ENCODE results near the gene MED17. TPM values are rescaled to one million over a fixed set of nuclear protein-coding genes. Genes with fewer than 3 reads are reported as not detected.

Gene MED17
- total RNA-seq, 1 donor from 2014 or later = 25.1 TPM

DNA sequence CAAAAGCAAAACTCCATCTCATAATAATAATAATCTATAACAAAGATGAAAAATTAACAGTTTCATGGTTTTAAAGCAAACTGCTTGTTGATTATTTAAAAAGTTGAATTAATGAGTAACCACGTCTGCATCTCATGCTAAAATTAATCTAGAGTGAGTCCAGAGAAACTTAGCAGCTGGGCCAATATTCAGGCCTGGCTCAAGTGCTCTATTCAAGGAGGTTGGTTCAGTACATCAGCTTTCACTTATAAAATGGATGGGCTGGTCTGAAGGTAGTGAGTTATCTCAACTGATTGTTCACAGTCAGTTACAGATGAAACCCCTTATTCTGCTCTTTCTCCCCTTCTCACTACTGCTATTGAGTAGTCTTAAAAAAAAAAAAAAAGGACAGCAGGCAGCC is 43.3 kb downstream of the MED17 start:
- H3K9me3 ChIP-seq (ENCODE audit: control insufficient read depth in 3 of 3, low read length in 3 of 3) = no peaks in the 10 kb centered on the region
- no peaks in the 10 kb centered on the region for H3K36me3 ChIP-seq (ENCODE audit: control insufficient read depth in 3 of 3, insufficient read depth in 3 of 3, low read length in 3 of 3)
- H3K4me3 ChIP-seq (ENCODE audit: low read length in 3 of 3) = no peak overlapping the region
- no peaks in the 10 kb centered on the region for H3K27me3 ChIP-seq (ENCODE audit: control insufficient read depth in 3 of 3, insufficient read depth in 3 of 3, low read length in 3 of 3)
- H3K27ac ChIP-seq (ENCODE audit: low read depth, low read length) = no peak overlapping the region
- no peaks in the 10 kb centered on the region for H3K4me1 ChIP-seq (ENCODE audit: control insufficient read depth in 3 of 3, insufficient read depth in 3 of 3, low read length in 3 of 3)
- H3K9ac ChIP-seq (ENCODE audit: low read depth in 1 of 3, low read length in 3 of 3) = no peak overlapping the region

DNA sequence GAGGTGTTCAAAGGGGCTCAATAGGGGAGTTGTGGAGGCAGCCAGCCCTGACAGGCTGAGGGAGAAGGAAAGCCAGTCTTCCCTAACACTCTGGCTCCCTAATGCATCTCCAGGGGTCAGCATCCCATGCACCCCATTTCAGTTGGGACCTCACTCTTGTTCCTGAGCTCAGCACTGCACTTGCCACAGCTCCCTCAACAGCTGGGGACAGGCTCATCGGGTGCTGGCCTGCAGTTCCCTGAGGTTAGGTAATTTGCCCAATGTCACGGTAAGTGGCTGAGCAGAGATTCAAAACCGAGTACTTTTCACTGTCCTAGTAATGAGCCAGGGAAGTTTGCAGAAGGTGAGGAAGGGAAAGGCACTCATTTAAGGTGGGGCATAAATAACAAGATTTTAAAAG is 45.5 kb downstream of the MED17 start:
- Histone ChIP-seq H3K4me3 (ENCODE audit: low read length in 3 of 3) (no peak overlapping the region), H3K36me3 (ENCODE audit: control insufficient read depth in 3 of 3, insufficient read depth in 3 of 3, low read length in 3 of 3) (no peaks in the 10 kb centered on the region), H3K4me1 (ENCODE audit: control insufficient read depth in 3 of 3, insufficient read depth in 3 of 3, low read length in 3 of 3) (no peaks in the 10 kb centered on the region), H3K9ac (ENCODE audit: low read depth in 1 of 3, low read length in 3 of 3) (no peak overlapping the region), H3K9me3 (ENCODE audit: control insufficient read depth in 3 of 3, low read length in 3 of 3) (no peaks in the 10 kb centered on the region), H3K27me3 (ENCODE audit: control insufficient read depth in 3 of 3, insufficient read depth in 3 of 3, low read length in 3 of 3) (no peaks in the 10 kb centered on the region), H3K27ac (ENCODE audit: low read depth, low read length) (no peak overlapping the region)

DNA sequence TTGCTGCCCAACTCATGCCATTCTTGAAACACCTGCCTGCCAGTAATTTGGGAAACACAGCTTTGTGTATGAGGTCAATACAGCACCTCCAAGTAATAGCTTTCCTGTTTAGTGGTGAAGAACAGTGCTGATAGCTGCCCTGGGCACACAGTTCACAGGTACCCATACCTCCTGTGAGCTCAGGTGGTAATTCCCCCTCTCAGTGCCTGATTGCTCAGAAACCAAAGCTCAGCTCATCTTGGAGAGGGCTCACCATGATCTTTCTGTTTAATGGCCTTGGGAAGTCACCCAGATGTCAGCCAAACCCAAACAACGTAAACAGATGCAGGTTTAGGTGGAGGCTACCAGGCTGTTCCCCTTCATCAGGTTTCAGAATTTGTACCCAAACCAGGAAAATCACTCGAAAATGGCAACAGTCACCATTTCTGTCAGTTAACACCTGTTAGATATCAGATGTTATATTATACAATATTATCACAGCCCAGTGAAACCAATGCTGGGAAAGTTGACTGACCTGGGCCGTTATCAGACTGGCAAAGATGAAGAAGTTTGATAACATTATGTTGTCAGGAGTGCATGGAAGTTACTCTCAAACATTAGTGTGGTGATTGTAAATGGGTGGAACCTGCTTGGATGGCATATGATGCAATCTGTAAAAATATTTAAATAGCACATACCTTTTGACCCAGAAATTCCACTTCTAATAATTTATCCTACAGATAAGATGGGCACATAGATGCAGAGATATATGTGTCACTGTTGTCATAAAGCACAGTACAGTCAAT is 47.5 kb downstream of the MED17 start:
- H3K9me3 ChIP-seq (ENCODE audit: control insufficient read depth in 3 of 3, low read length in 3 of 3) = no peaks in the 10 kb centered on the region
- no peaks in the 10 kb centered on the region for H3K4me1 ChIP-seq (ENCODE audit: control insufficient read depth in 3 of 3, insufficient read depth in 3 of 3, low read length in 3 of 3)
- H3K36me3 ChIP-seq (ENCODE audit: control insufficient read depth in 3 of 3, insufficient read depth in 3 of 3, low read length in 3 of 3) = no peaks in the 10 kb centered on the region
- H3K27me3 ChIP-seq (ENCODE audit: control insufficient read depth in 3 of 3, insufficient read depth in 3 of 3, low read length in 3 of 3) = no peaks in the 10 kb centered on the region
- no peak overlapping the region for H3K27ac ChIP-seq (ENCODE audit: low read depth, low read length)
- no peak overlapping the region for H3K9ac ChIP-seq (ENCODE audit: low read depth in 1 of 3, low read length in 3 of 3)
- H3K4me3 ChIP-seq (ENCODE audit: low read length in 3 of 3) = no peak overlapping the region

DNA sequence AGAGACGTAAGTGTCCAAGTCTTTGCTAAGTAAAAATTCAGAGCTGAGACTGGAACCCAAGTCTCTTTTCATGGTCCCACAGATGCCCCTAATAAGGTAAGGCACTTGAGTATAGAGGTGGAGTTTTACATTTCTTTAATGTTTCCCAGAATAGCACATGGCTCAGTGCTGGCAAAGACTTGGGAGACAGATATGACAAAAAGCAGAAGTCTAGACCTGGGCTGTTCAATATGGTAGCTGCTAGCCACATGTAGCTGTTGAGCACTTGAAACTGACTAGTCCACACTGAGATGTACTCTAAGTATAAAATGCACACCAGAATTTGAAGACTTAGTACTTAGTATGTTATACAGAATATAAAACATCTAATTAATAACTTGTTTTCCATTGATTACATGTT is 48.7 kb downstream of the MED17 start:
- Histone ChIP-seq H3K36me3 (ENCODE audit: control insufficient read depth in 3 of 3, insufficient read depth in 3 of 3, low read length in 3 of 3) (no peaks in the 10 kb centered on the region), H3K9me3 (ENCODE audit: control insufficient read depth in 3 of 3, low read length in 3 of 3) (no peaks in the 10 kb centered on the region), H3K27ac (ENCODE audit: low read depth, low read length) (no peak overlapping the region), H3K4me1 (ENCODE audit: control insufficient read depth in 3 of 3, insufficient read depth in 3 of 3, low read length in 3 of 3) (no peaks in the 10 kb centered on the region), H3K9ac (ENCODE audit: low read depth in 1 of 3, low read length in 3 of 3) (no peak overlapping the region), H3K4me3 (ENCODE audit: low read length in 3 of 3) (no peak overlapping the region), H3K27me3 (ENCODE audit: control insufficient read depth in 3 of 3, insufficient read depth in 3 of 3, low read length in 3 of 3) (no peaks in the 10 kb centered on the region)

DNA sequence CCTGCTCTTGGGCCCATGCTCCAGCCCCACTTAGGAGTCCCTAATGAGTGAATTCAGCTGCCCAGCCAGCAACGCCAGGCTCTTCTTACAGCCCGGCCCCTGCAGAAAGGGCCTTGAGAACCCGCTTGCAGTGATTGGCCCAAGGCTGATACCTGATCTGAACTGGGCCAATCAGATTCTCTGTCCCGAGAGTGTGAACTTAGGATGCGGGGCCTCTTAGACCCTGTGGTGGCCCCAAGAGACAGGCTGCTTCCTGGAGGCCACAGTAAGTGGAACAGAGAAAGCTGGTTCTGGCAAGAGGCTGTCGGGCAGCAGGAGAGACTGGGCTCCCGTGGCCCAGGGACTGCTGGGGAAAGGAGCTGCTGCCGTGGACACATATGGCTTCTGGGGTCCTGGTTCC is 54.9 kb downstream of the MED17 start:
- no peaks in the 10 kb centered on the region for H3K27me3 ChIP-seq (ENCODE audit: control insufficient read depth in 3 of 3, insufficient read depth in 3 of 3, low read length in 3 of 3)
- no peaks in the 10 kb centered on the region for H3K36me3 ChIP-seq (ENCODE audit: control insufficient read depth in 3 of 3, insufficient read depth in 3 of 3, low read length in 3 of 3)
- H3K9me3 ChIP-seq (ENCODE audit: control insufficient read depth in 3 of 3, low read length in 3 of 3) = no peaks in the 10 kb centered on the region
- H3K4me1 ChIP-seq (ENCODE audit: control insufficient read depth in 3 of 3, insufficient read depth in 3 of 3, low read length in 3 of 3) = no peaks in the 10 kb centered on the region
- no peak overlapping the region for H3K9ac ChIP-seq (ENCODE audit: low read depth in 1 of 3, low read length in 3 of 3)
- no peak overlapping the region for H3K27ac ChIP-seq (ENCODE audit: low read depth, low read length)
- no peak overlapping the region for H3K4me3 ChIP-seq (ENCODE audit: low read length in 3 of 3)

DNA sequence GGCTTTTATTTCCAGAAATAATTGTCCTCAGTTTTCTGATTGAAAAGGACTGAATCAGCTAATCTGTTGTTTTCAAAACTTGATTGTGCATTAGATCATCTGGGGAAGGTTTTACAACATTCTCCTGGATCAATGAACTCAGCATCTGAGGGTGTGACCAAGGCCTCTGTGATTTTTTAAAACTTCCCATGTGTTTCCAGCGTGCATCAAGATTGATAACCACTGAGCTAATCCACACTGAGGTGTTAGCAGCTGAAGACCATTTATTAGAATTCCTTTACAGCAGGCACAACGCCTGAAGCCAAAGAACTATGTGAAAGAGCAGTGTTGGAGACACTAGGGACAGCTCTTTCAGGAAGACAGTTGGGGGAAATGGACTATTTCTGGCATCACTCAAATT is 56.1 kb downstream of the MED17 start:
- no peaks in the 10 kb centered on the region for H3K4me1 ChIP-seq (ENCODE audit: control insufficient read depth in 3 of 3, insufficient read depth in 3 of 3, low read length in 3 of 3)
- H3K9ac ChIP-seq (ENCODE audit: low read depth in 1 of 3, low read length in 3 of 3) = no peak overlapping the region
- no peaks in the 10 kb centered on the region for H3K36me3 ChIP-seq (ENCODE audit: control insufficient read depth in 3 of 3, insufficient read depth in 3 of 3, low read length in 3 of 3)

DNA sequence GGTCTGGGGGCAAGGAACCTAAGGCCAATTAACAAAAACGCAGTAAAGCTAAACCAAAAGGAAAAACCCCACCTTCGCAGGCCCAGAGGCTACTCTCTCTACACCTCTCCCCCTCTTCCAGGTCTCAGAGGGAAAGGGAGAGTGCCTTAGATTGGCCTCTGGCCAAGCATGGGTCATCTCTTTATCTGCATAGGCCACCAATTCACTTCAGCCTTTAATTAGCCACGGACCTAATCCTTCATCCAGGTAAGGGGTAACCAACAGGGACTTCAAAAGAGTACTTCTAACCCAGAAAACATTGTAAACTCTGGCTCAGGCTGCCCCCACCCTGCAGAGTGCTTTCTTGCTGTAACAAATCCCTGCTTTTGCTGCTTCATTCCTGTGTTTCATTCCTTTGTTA is 56.9 kb downstream of the MED17 start:
- Histone ChIP-seq H3K4me3 (ENCODE audit: low read length in 3 of 3) (no peak overlapping the region), H3K27ac (ENCODE audit: low read depth, low read length) (no peak overlapping the region), H3K4me1 (ENCODE audit: control insufficient read depth in 3 of 3, insufficient read depth in 3 of 3, low read length in 3 of 3) (no peaks in the 10 kb centered on the region), H3K36me3 (ENCODE audit: control insufficient read depth in 3 of 3, insufficient read depth in 3 of 3, low read length in 3 of 3) (no peaks in the 10 kb centered on the region), H3K9me3 (ENCODE audit: control insufficient read depth in 3 of 3, low read length in 3 of 3) (no peaks in the 10 kb centered on the region), H3K9ac (ENCODE audit: low read depth in 1 of 3, low read length in 3 of 3) (no peak overlapping the region), H3K27me3 (ENCODE audit: control insufficient read depth in 3 of 3, insufficient read depth in 3 of 3, low read length in 3 of 3) (no peaks in the 10 kb centered on the region)

More for the DNA sequence above, 56.1 kb downstream of the MED17 start:
- no peak overlapping the region for H3K27ac ChIP-seq (ENCODE audit: low read depth, low read length)
- H3K9me3 ChIP-seq (ENCODE audit: control insufficient read depth in 3 of 3, low read length in 3 of 3) = no peaks in the 10 kb centered on the region
- H3K27me3 ChIP-seq (ENCODE audit: control insufficient read depth in 3 of 3, insufficient read depth in 3 of 3, low read length in 3 of 3) = no peaks in the 10 kb centered on the region
- no peak overlapping the region for H3K4me3 ChIP-seq (ENCODE audit: low read length in 3 of 3)

DNA sequence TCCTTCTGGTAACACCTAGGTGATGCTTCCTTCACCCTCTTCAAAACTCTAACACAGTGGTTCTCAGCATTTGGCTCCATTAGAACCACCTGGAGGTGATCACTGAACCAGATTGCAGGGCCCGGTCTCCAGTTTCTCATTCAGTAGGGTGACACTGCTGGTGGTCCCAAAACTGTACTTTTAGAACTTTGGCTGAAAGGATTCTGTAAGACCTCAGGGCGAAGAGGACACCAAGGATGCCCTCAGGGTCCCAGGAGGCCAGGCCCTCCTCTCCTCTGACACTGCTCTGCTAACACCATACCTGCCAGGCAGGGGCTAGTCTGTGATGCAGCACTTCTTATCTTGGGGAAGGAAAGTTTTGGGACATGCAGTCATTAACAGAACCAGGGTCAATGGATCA is 57.4 kb downstream of the MED17 start:
- no peaks in the 10 kb centered on the region for H3K9me3 ChIP-seq (ENCODE audit: control insufficient read depth in 3 of 3, low read length in 3 of 3)
- H3K27me3 ChIP-seq (ENCODE audit: control insufficient read depth in 3 of 3, insufficient read depth in 3 of 3, low read length in 3 of 3) = no peaks in the 10 kb centered on the region
- H3K36me3 ChIP-seq (ENCODE audit: control insufficient read depth in 3 of 3, insufficient read depth in 3 of 3, low read length in 3 of 3) = no peaks in the 10 kb centered on the region
- no peak overlapping the region for H3K9ac ChIP-seq (ENCODE audit: low read depth in 1 of 3, low read length in 3 of 3)
- no peak overlapping the region for H3K4me3 ChIP-seq (ENCODE audit: low read length in 3 of 3)
- H3K27ac ChIP-seq (ENCODE audit: low read depth, low read length) = no peak overlapping the region
- no peaks in the 10 kb centered on the region for H3K4me1 ChIP-seq (ENCODE audit: control insufficient read depth in 3 of 3, insufficient read depth in 3 of 3, low read length in 3 of 3)

DNA sequence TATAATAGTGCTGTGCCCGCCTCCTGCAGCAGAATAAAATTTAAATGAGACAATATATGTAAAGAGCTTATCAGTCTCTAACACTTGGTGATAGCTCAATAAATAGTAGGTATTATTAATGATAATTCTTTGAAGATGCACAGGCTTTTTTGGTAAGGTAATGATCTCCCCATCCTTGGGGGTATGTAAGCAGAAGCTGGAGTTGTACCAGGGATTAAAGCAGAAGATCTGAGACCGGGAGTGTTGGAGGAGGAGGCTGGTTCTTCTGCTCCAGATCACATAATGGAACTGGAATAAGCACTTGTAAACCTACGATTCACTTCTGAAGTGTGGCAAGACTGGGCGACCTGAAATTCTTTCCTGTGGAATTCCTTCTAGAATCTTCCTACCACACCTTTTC is 58.0 kb downstream of the MED17 start:
- H3K36me3 ChIP-seq (ENCODE audit: control insufficient read depth in 3 of 3, insufficient read depth in 3 of 3, low read length in 3 of 3) = no peaks in the 10 kb centered on the region
- no peak overlapping the region for H3K9ac ChIP-seq (ENCODE audit: low read depth in 1 of 3, low read length in 3 of 3)
- no peak overlapping the region for H3K27ac ChIP-seq (ENCODE audit: low read depth, low read length)
- no peaks in the 10 kb centered on the region for H3K9me3 ChIP-seq (ENCODE audit: control insufficient read depth in 3 of 3, low read length in 3 of 3)
- H3K4me3 ChIP-seq (ENCODE audit: low read length in 3 of 3) = no peak overlapping the region
- no peaks in the 10 kb centered on the region for H3K4me1 ChIP-seq (ENCODE audit: control insufficient read depth in 3 of 3, insufficient read depth in 3 of 3, low read length in 3 of 3)
- no peaks in the 10 kb centered on the region for H3K27me3 ChIP-seq (ENCODE audit: control insufficient read depth in 3 of 3, insufficient read depth in 3 of 3, low read length in 3 of 3)

DNA sequence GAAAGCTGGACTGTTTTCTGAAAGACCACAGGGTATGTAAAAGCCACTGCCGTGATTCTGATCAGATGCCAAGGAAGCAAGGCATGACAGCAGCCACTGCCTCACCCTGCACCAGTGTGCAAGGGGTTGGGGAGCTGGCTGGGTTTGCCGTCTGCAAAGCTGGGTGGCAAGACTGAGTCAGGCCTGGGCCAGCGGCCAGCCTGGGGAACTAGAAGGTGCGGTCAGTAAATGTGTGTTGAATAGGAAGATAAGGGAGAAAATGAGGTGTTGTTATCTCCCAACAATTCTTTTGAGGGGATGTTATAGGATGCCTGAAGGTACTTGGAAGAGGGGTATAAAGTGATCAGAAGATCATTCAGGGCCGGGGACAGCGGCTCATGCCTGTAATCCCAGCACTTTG is 58.4 kb downstream of the MED17 start:
- Histone ChIP-seq H3K27ac (ENCODE audit: low read depth, low read length) (no peak overlapping the region), H3K4me3 (ENCODE audit: low read length in 3 of 3) (no peak overlapping the region), H3K36me3 (ENCODE audit: control insufficient read depth in 3 of 3, insufficient read depth in 3 of 3, low read length in 3 of 3) (no peaks in the 10 kb centered on the region), H3K4me1 (ENCODE audit: control insufficient read depth in 3 of 3, insufficient read depth in 3 of 3, low read length in 3 of 3) (no peaks in the 10 kb centered on the region), H3K9me3 (ENCODE audit: control insufficient read depth in 3 of 3, low read length in 3 of 3) (no peaks in the 10 kb centered on the region), H3K9ac (ENCODE audit: low read depth in 1 of 3, low read length in 3 of 3) (no peak overlapping the region), H3K27me3 (ENCODE audit: control insufficient read depth in 3 of 3, insufficient read depth in 3 of 3, low read length in 3 of 3) (no peaks in the 10 kb centered on the region)
